Measurements from ENCODE around the gene CDRT15L2.
"Not testable (repeated sequence)": the region's sequence is repeated elsewhere in the genome, so short reads cannot be mapped to it uniquely, and the experiment has no call there.

- TF ChIP-seq EZH2 (IDR thresholded peaks at IDR 0.05); FOXP2 (optimal IDR thresholded peaks at IDR 0.05; ENCODE audit: control extremely low read depth, extremely low read length, insufficient read depth): not testable (repeated sequence)
These were observed 30.0 kb downstream of the CDRT15L2 start for GRCh38 chr17:20609490-20609889.
